ENCODE measurements around the gene RPTOR.

RPTOR gene

DNA sequence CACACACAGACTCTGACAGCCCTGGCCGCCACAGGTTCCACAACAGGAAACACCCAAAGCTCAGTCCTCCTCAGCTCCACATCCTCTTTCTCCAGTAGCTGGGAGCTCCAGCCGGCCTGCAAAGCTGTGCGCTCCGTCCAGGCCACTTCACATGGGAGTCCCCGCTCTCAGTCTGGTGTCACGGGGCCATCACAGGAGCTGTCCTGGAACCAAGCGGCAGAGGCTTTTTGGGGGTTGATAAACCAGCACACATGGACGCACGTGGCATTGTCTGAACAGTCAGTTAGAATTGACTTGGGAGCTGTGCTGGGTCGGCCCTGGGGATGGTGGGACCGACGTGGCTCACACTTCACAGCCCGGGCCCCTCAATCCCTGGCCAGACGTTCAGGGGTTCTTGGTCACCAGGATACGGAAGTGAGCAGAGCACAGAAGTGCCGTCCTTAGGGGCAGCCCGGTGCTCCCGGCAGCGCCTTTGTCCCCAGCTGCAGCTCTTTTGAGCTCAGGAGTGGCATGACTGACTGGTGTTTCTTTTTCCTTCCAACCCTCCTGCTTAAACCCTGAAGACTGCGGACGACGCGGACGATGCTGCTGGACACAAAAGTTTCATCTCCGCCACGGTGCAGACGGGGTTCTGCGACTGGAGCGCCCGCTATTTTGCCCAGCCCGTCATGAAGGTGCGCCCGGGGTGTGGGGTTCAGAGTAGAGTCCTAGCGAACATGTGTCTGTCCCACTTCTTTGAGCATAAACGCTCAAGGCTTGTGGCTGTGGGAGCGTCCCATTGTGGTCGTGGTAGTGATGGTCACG, 380.4 kb downstream of the RPTOR start:
- FAIRE-seq, result no peak

DNA sequence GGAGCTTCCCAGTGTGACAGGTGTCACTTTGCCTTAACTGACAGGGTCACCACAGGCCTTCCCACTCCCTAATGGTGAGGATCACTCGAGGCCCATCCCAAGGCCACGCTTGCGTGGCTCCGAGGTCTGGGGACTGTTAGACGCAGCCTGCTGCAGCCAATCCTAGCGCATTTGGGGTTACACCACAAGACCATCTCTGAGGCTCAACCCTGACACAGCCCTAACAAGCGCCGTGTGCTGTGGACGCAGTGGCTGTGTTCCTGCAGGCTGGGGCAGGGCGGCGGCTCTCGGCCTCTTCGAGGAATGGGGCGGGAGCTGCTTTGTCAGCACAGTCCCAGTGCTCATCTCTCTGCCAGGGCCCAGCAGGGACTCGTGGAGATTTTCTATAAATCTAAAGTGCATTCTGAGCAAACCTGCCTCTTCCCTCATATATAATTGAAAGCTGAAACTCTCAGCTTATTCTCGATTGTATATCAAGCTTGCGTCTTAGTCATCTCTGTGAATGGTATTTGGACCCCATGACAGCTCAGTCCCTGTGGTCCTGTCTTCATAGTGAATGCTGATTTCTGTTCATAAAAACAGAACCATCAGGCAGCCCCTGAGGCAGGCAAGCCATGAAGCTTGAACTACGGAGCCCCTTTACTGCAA, 381.2 kb downstream of the RPTOR start:
- FAIRE-seq, result no peak

DNA sequence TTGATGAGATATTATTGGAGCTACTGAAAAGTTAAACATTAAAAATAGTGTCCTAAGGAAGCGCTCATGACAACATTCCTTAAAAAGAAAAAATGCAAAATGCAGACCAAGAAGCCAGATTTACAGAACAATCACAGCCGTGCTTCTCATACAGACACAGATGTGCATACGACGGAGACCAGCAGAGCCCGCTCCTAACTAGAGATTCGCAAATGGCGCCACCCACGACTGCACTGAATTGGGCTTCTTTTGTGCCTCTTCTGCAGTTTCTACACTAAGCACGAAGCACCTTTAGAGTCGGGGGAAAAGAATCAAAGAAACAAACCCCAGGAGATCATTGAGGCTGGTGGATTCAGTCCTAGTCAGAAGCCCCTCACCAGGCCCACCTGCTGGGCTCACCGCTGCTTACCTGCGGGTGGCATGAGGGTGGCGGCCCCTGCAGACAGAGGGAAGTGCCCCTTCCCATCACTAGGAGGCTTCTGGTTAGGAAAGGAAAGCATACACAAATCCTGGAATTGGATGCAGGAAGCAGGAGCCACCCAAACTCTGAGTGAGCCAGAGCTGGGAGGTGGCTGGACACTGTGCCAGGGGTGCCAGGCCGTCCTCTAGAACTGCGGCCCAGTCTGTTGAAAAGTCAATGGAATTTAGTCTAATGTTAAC, 382.1 kb downstream of the RPTOR start:
- no peak for FAIRE-seq

DNA sequence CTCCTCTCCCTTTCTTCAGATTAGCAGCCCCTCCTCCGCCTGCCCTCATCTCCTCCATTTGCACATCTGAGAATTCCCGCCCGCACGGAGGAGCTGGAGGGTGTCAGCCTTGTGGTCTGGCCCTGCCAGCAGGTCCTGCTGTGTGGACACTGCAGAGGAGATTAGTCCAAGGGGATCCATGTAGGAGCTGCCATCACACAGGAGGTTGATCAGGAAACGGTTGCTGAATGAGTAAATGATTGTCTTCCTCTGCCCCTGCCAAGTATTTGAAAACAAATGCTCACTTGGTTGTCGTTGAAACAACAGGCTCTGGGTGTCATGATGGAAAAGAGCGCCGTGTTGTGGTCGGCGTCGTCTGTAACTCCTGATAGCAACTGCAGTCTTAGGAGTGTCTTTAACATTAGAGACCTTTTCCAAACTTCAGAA, 383.2 kb downstream of the RPTOR start:
- no peak for FAIRE-seq

DNA sequence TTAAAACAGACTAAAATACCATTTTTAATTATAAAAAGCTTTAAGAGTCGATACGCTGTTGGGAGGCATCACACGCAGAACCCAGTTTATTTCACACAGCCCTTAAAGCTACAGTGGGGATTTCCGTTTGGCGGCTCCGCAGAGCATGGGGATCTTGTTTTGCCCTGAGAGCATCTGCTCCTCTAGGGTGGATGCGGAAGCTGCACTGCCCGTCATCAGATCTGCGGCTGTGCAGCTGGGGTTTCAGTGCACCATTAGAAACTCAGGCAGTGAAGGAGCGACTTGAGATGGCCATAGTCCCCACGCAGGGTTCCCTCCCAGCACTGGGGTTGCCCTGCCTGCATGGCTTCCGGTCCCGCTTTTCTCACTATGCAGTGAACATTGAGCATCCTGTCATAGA, 384.8 kb downstream of the RPTOR start:
- FAIRE-seq, result no peak

DNA sequence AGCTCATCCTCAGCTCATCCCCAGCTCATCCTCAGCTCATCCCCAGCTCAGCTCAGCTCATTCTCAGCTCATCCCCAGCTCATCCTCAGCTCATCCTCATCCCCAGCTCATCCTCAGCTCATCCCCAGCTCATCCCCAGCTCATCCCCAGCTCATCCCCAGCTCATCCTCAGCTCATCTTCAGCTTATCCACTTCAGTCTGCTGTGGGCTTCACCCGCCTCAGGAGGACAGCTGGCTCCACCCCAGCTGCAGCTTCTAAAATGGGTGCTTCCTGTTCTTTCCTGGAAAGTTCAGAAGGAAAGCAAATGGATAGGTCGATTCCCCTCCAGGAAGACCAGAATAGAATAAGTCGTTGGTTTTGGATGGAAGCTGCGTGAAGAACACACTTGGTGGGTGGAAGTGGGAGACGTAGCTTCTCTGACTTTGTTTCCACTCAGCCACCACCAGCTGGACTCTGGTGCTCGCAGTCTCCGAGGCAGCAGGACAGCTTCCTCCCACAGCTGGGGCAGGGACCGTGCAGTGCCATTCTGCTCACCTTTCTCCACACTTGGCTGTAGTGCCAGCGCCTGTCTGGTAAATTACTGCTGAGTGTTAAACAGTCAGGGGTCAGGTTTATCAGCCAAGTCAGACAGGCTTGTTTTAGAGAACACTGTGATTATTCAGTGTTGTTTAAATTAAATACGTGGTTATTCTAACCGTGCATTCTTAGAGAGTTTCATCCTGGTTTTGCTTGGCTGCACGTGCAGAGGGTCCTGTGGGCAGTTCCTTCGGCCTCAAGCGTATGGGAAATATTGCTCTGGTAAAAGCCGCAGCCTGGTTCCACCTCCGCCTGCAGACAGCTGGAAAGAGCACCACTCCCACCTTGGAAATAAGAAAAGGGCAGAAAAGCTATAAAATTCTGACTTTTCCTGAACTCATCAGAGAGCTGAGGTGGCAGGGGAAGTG, 386.0 kb downstream of the RPTOR start:
- no peak for FAIRE-seq

DNA sequence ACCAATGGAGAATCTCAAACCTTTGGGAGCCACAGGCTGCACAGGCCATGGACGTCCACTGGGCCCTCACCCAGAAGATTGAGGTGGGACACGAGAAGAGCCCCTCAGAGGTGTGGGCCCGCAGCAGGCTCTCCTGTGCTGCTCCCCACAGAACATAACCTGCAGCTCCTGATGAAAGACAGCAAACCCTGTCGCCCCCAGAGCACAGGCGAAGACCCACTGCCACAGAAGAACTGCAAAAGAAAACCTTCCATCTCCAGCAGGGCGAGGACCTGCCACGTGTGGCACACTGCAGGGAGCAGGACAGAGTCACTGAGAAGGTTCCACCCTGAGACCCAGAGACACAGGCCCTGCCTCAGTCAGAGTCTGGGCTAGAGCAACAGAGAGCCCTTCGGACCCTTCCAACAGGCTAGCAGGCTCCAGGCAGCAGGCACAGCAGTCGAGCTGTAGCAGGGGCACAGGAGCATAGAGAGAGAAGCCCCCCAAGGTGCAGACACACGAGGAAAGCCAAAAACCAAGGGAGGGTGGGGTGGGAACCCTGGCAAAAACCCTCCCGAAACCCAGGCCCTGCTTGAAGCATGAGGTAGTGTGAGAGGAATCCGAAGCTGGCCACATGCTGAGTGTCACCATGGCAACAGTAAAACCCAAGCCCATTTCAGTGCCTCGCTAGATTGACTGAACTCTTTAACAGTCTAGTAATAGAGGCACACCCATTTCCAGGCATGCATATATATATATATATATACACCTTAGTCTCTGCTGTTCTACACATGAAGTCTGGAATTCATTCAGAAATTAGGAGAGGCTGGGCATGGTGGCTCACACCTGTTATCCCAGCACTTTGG, 387.0 kb downstream of the RPTOR start:
- no peak for FAIRE-seq

DNA sequence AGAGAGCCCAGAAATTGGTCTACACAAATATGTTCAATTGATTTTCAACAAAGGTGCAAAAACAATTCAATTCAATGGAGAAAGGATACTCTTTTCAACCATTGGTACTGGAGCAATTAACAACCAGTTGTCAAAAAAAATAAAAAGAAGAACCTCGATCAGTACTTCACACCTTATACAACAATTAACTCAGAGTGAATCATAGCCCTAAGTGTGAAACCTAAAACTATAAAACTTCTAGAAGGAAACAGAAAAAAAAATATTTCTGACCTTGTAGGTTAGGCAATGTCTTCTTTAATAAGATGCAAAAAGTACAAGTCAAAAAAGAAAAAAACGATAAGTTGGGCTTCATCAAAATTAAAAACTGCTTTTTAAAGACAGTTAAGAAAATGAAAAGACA, 390.9 kb downstream of the RPTOR start:
- no peak for FAIRE-seq

DNA sequence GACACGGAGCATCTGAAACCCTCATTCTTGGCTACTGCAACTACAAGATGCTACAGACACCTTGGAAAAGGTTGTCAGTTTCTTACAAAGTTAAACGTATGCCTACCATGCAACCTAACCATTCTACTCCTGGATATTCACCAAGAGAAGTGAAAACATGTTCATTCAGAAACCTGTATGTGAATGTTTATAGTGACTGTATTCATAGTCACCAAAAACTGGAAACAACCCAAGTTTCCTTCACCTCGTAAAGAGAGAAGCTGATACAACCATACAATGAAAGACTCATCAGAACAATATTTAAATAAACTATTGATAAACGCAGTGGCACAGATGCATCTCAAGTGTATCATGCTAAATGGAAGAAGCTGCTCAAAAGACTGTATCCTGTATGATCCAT, 391.6 kb downstream of the RPTOR start:
- FAIRE-seq, result no peak

DNA sequence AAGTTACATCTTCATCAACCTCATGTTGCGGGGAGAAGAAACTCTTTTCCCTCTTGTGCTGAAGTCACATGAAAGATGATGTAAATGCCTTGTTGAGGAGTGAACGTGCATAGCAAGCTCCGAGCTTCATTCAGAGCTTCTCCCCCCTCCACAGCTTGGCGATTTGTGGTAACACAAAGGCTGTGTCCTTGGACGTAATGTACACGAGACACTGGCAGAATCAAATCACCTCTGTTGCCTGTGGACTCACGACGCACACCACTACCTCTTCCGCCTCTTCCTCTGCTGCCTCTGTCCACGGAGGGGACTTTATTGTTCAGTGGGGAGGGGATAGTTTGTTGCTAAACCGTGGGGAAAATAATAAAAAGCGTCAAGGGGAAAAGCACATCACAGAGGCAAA, 392.1 kb downstream of the RPTOR start:
- no peak for FAIRE-seq

DNA sequence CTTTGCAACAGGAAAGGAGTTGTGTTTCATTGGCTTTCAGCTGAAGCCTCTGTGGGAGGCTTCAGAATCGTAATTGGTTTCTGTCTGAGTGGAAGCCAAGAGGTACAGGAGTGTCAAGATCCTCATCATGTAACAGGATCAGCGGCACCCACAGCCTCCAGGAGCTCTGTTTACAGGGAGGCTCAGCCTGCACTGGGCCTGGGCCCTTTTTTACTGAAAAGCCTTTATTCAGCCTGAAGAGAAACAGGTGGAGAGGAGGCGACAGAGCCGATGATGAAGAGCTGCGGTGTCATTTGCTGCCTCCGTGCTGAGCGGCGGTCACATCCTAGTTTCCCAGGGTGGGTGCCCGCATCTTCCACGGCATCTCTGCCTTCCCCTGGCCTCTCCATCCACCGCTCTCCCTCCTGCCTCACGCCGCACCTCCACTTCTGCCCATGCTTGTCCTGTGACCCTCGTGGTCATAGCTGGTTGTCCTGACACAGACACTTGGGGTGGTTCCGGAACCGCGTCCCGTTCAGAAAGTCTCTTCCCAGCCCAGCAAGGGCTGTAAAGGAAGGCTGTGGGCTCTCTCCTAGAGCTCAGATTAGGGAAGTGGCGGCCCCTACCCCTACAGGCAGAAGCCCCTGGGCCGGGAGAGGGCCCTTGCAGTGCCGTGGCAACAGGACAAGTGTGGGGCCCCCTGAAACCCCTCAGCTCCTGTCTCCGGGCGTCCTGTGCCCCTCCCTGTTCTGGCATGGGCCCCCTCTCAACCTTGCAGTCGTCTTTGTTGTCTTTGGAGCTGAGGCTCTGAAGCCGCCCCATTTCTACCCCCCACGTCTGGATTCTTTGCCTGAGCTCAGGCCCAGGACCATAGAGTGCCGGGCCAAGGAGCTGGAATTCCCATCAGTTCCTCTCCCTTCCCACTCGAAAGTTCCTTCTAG, 393.1 kb downstream of the RPTOR start:
- FAIRE-seq, result no peak

DNA sequence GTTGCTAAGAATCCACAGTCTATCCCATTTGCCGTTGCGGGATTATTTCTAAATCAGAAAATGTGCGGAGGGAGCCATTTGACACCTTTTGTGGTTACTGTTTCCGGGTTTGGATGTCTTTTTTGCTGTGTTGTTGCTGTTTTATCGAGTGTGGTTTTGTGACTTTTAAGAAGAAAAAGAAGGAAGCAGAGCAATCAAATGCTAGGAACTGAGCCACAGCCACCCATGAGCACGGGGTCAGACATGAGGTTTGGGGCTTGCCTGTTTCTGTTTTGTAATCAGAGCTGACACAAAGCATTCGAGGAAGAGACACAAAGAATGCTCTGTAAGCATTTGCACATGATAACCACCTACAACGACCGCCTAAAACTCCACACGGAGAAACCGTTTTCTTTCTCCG, 393.9 kb downstream of the RPTOR start:
- no peak for FAIRE-seq

DNA sequence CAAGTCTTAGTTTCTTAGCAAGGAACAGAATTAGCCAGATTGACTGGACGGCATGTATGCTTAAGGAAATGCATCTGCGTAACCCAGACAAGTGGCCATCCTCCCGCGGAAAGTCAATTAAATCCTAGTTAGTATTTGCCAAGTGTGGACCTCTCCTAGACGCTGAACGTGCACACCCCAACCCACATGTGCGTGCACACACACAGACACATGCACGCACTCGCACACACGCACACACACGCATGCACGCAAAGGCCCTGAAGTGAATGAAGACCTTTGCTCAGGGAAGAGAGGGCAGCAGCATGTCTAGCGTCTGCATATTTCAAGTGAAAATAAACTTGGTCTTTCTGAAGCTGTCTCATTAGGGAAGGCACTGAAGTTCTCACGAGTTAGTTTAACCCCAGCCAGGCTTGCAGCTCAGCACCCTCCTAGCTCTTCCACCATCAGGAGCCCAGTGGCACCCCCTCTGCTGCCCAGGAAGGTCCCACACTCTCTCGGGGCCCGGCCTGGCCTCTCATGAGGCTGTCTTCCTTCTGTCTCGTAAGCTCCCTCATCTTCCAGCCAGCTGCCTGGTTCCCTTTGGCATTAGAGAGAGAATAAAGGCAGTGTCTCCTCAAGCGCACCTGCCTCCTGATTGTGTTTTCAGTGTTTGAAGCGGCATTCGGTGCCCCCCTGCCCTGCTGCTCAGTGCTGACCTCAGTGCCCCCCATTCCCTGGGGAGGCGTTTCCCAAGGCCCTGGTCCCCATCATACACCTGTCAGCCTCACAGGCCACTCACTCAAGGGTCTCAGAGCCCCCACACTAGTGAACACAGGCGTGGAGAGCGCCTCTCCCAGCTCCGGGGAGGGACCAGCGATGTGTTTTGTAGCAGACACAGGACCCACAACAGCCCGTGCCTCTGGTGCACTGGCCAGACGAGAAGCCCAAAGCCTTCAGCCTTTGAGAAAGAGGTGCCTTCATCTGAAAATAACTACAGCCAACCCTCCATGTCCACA, 394.8 kb downstream of the RPTOR start:
- no peak for FAIRE-seq

DNA sequence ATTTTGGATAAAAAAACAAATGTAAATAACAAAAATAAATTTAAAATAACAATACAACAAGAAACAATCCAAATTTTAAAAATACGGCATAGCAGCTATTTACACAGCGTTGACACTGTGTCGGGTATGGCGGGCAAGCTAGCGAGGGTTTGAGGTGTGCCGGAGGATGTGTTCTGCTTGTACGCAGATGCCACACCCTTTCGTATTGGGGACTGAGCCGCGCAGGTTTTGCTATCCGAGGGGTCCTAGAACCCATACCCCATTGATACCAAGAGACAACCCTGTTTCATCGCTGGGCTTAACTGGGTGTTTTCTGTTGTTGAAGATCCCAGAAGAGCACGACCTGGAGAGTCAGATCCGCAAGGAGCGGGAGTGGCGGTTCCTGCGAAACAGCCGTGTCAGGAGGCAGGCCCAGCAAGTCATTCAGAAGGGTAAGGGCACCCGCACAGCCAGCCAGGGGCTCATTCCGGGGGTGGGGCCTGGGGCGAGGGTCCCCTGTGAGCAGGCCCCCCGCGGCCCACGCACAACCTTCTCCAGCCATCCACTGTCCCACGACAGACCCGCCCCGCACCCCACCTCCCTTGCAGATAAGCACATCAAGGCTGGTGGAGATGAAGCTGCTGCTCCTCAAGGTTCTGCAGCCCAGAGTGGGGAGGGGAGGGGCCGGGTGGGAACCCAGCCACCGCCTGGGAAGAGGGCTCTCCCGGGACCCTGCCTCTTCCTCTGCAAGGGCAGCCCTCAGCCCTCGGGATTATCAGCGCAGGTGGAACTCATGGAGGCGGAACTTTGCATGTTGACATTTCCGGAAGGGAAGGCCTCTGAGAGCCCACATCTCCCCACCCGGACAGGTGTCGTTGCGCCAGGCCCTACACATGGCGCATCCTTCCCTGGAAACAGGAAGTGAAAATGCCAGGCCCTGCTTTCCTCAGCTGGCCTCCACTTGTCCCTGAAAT, 395.8 kb downstream of the RPTOR start:
- no peak for FAIRE-seq

DNA sequence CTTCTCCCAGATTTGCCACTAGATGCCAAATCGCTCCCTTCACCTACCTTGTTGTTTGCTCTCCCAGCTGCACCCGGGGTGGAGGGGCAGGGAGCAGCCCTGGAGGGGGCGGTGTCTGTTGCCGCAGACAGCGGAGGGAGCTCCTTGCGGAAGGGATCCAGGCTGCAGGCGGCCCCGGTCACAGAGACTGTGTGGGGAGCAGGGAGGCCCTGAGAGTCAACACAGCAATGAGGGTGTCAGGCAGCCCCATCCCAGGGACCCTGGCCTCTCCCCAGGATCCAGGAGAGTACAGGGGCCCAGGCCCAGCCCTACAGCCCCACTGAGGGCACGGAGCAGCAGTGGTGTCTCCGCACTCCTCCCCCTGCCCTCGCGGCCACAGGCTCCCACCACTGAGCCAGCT, 396.5 kb downstream of the RPTOR start:
- FAIRE-seq, result no peak

DNA sequence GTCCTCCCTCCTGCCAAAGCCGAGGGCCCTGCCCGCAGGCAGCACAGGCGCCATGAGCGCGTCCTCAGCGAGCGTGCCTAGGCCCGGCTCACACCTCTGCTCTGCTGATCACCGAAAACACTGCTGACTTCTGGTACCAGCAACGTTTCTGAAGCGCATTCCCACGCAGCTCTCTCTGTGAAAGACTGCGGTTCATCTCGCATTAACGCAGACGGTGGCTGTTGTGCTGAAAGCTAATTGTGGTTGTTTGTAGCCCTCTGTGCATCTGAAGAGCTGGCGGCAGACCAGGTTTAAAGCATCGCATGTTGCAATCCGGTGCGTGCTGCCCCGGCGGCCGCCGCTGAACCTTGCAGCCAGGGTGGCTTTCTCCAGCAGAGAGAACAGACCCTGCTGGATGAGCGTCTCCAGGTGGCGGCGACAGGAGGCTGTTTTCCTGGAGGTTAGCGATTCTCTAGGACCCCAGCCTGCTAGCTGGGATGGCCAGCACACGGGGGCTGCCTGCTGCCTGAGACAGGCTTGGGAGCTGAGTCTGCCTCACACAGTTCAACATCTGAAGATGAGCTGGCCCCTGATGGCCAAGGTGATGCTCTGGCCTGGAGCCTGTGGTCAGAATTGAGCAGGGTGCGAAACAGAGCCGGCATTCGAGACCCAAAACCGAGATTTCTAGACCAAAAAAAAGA, 397.2 kb downstream of the RPTOR start:
- FAIRE-seq, result no peak

DNA sequence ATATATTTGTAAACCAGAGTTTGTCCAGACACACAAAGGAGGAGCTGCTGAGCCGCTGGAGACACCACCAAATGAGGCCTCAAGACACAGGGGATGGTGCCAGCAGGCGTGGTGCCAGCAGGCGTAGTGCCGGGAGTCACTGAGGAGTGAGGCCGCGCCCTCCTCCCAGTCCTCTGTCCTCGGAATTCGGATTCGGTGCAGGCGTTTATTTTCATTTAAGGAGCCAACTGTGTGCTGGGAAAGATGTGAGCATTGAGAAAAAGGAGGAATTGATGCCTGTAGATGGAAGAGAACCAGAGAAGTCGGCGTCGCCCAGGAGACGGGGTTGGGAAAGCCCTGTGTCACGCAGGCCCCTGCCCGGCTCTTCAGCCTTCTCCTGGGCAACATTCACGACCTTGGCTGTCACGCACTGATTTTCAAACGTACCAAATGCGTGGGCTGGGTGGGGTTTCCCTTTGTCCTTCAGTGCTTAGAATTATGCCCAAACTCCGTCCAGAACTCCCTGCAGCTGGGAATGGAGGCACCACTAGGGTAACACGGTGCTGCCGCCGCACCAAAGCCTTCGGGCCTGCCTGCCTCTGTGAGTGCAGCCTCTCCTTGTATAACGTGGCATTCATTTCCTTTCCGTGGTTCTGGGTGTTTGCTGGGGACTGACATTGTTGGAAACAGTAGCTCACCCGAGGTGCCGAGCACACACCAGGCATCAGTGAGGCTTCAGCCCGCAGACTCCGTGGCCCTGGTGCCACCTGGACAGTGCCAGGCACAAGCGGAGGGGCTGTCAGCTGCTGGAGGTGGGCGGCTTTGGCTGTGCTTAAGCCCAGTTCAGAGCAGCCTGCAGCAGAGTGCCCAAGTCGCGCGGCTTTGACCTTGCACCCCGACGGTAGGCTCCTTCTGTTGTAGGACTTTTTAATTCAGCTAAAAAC, 398.0 kb downstream of the RPTOR start:
- FAIRE-seq, result no peak
